NCI-H1092 treated with DMSO at 0.1 percent for 48 hours (cell line): ENCODE data around the gene PPCS.
"Not testable (repeated sequence)": the region's sequence is repeated elsewhere in the genome, so short reads cannot be mapped to it uniquely, and the experiment has no call there.

Source experiments
- DNase-seq: peaks from one replicate; lab custom pipeline; 2025; lab: John Stamatoyannopoulos, UW

PPCS gene

GRCh38 chr1:42453386-42453785 lies 3.0 kb upstream of the PPCS start:
- DNase-seq = no peak

GRCh38 chr1:42454403-42454802 lies 1.9 kb upstream of the PPCS start:
- DNase-seq = no peak

- peak; percentile 79 for DNase-seq
Measured at GRCh38 chr1:42456754-42457089, 379 bp downstream of the PPCS start.

GRCh38 chr1:42461196-42461595 lies 4.9 kb downstream of the PPCS start:
- no peak for DNase-seq

- peak; percentile 99 for DNase-seq
Measured at GRCh38 chr1:42462828-42463763, 6.8 kb downstream of the PPCS start, which contains the start of gene CCDC30. Gene CCDC30, plus strand, starts transcription at chr1:42463286. Its CDS starts 17,266 bp downstream, at chr1:42480552.

- DNase-seq = no peak
Measured at GRCh38 chr1:42463921-42464320, 7.6 kb downstream of the PPCS start.

- DNase-seq = no peak
Measured at GRCh38 chr1:42466030-42466429, 9.7 kb downstream of the PPCS start.

- no peak for DNase-seq
Measured at GRCh38 chr1:42469727-42470126, 13.4 kb downstream of the PPCS start.

GRCh38 chr1:42476605-42477004 lies 20.3 kb downstream of the PPCS start:
- no peak for DNase-seq

GRCh38 chr1:42477354-42477753 lies 21.0 kb downstream of the PPCS start:
- DNase-seq = not testable (repeated sequence)

- no peak for DNase-seq
Measured at GRCh38 chr1:42477775-42478174, 21.4 kb downstream of the PPCS start.

GRCh38 chr1:42479621-42480020 lies 23.3 kb downstream of the PPCS start:
- peak; percentile 7 for DNase-seq

- no peak for DNase-seq
Measured at GRCh38 chr1:42480921-42481320, 24.6 kb downstream of the PPCS start.

- no peak for DNase-seq
Measured at GRCh38 chr1:42482635-42483153, 26.4 kb downstream of the PPCS start.

- DNase-seq = no peak
Measured at GRCh38 chr1:42484382-42484781, 28.0 kb downstream of the PPCS start.

GRCh38 chr1:42490237-42490636 lies 33.9 kb downstream of the PPCS start:
- DNase-seq = no peak

- not testable (repeated sequence) for DNase-seq
Measured at GRCh38 chr1:42502031-42502430, 45.7 kb downstream of the PPCS start.

GRCh38 chr1:42504535-42505128 lies 48.3 kb downstream of the PPCS start:
- DNase-seq = no peak

- DNase-seq = no peak
Measured at GRCh38 chr1:42506576-42506975, 50.2 kb downstream of the PPCS start.
